Measurements from ENCODE around the gene DCLK2. TPM values are rescaled to one million over a fixed set of nuclear protein-coding genes. Genes with fewer than 3 reads are reported as not detected.

DCLK2 gene
- total and polyA plus RNA-seq, 2 donors from 2014 or later = 2.6 to 3.4 TPM

DNA sequence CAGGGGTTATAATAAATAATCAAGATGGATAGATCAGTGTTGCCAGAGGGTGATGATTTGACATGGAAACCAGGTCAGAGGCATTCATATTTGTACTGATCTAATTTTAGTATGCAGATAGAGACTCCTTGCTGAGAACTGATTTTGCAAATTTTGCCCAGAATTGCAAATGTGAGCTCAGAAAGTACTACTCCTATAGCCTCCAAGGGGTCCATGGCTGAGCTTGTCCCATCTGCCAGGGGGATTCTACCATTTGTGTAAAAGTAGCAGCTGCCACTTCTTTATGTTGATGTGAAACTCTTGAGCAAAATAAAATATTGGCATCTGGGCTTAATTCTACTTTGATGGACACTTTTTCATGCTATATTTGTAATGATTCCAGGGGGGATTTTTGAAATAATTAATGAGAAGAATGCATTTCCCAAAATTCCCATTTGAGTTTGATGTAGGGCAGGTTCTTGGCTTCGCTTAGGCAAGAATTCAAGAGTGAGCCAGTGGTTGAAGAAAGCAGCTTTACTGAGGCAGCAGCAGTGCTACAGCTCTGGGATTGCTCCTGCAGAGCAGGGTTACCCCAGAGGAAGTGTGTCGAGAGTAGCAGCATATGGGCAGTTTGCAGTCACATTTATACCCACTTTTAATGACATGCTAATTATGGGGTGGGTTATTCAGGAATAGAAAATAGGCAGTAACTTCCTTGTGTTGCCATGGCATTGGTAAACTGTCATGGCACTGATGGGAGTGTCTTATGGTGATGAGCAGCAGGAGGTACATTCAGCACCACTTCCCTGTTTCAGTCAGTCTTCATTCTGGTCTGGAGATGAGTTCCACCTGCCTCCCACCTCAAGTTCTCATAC lies 38.7 kb upstream of the DCLK2 start:
- Histone ChIP-seq H3K27ac (ENCODE audit: low read depth in 2 of 2, low read length in 2 of 2) (no peak overlapping the region), H3K9ac (ENCODE audit: low read length in 3 of 3) (no peak overlapping the region), H3K9me3 (ENCODE audit: control insufficient read depth in 2 of 3, insufficient read depth in 1 of 3, low read length in 3 of 3) (no peaks in the 10 kb centered on the region), H3K4me3 (ENCODE audit: low read length in 3 of 3) (no peak overlapping the region), H3K36me3 (ENCODE audit: control insufficient read depth in 2 of 3, insufficient read depth in 3 of 3, low read length in 3 of 3) (no peaks in the 10 kb centered on the region), H3K27me3 (ENCODE audit: control insufficient read depth, insufficient read depth, low read length) (no peaks in the 10 kb centered on the region), H3K4me1 (ENCODE audit: control insufficient read depth in 2 of 3, insufficient read depth in 2 of 3, low read depth in 1 of 3, low read length in 3 of 3) (peaks cover 0 to 2% (median 0%) of the 10 kb centered on the region in 3 donors)
- DNase-seq (peak in 1 of 5 donors; percentile 10), FAIRE-seq (no peak)
- TF ChIP-seq, protein P1, sequence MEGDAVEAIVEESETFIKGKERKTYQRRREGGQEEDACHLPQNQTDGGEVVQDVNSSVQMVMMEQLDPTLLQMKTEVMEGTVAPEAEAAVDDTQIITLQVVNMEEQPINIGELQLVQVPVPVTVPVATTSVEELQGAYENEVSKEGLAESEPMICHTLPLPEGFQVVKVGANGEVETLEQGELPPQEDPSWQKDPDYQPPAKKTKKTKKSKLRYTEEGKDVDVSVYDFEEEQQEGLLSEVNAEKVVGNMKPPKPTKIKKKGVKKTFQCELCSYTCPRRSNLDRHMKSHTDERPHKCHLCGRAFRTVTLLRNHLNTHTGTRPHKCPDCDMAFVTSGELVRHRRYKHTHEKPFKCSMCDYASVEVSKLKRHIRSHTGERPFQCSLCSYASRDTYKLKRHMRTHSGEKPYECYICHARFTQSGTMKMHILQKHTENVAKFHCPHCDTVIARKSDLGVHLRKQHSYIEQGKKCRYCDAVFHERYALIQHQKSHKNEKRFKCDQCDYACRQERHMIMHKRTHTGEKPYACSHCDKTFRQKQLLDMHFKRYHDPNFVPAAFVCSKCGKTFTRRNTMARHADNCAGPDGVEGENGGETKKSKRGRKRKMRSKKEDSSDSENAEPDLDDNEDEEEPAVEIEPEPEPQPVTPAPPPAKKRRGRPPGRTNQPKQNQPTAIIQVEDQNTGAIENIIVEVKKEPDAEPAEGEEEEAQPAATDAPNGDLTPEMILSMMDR (IDR thresholded peaks at IDR 0.05; ENCODE audit: borderline replicate concordance, extremely low read depth, insufficient read depth) = no peak
- intact Hi-C loops (cut with DNase I) = no loop called here

DNA sequence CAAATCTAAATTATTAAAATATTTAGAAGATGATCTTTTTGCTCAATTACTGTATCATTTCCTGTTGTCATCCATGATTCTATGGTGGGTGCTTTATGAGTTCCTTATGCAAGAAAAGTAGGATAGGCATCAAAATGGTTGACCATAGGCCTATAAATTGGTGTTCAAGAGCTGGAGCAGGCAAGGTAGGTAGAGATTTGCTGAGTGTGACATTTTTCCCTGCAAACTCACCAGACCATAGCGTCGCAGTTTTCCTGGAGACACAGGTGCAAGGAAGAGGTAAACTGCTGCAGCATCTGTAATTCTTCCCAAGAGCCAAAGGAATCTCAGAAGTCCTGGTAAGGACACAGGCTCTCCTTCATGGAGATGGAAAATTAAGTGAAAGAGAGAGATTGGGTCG lies 33.7 kb upstream of the DCLK2 start:
- FAIRE-seq (no peak), DNase-seq (no peak)
- intact Hi-C loops (cut with DNase I) = no loop called here
- H3K9ac ChIP-seq (ENCODE audit: low read length in 3 of 3) = no peak overlapping the region
- H3K4me3 ChIP-seq (ENCODE audit: low read length in 3 of 3) = no peak overlapping the region
- H3K27me3 ChIP-seq (ENCODE audit: control insufficient read depth, insufficient read depth, low read length) = no peaks in the 10 kb centered on the region
- H3K27ac ChIP-seq (ENCODE audit: low read depth in 2 of 2, low read length in 2 of 2) = no peak overlapping the region
- H3K4me1 ChIP-seq (ENCODE audit: control insufficient read depth in 2 of 3, insufficient read depth in 2 of 3, low read depth in 1 of 3, low read length in 3 of 3) = peaks cover 0 to 2% (median 0%) of the 10 kb centered on the region in 3 donors
- TF ChIP-seq, protein P1 (IDR thresholded peaks at IDR 0.05; ENCODE audit: borderline replicate concordance, extremely low read depth, insufficient read depth) = no peak
- no peaks in the 10 kb centered on the region for H3K9me3 ChIP-seq (ENCODE audit: control insufficient read depth in 2 of 3, insufficient read depth in 1 of 3, low read length in 3 of 3)
- no peaks in the 10 kb centered on the region for H3K36me3 ChIP-seq (ENCODE audit: control insufficient read depth in 2 of 3, insufficient read depth in 3 of 3, low read length in 3 of 3)

DNA sequence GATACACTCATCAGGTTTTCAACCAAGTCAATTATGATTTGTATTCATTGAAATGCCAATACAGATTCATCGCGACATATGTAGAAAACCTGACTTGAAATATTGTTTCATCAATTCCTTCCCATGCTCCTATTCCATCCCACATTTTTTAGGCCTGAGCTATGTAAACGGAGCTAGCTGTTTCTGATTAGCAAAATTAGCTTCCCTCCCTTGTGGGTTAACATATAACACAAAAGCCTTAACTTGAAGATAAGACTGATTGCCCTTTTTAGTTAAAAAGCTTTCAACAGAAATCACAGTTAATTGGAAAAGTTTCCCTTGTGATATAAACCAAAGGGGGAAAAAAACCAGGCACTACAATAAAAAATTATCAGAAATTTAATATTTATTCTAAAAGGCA lies 32.8 kb upstream of the DCLK2 start:
- H3K36me3 ChIP-seq (ENCODE audit: control insufficient read depth in 2 of 3, insufficient read depth in 3 of 3, low read length in 3 of 3) = no peaks in the 10 kb centered on the region
- no peak overlapping the region for H3K4me3 ChIP-seq (ENCODE audit: low read length in 3 of 3)
- FAIRE-seq (no peak), DNase-seq (no peak)
- intact Hi-C loops (cut with DNase I) = no loop called here
- H3K9me3 ChIP-seq (ENCODE audit: control insufficient read depth in 2 of 3, insufficient read depth in 1 of 3, low read length in 3 of 3) = no peaks in the 10 kb centered on the region
- TF ChIP-seq, protein P1 (IDR thresholded peaks at IDR 0.05; ENCODE audit: borderline replicate concordance, extremely low read depth, insufficient read depth) = no peak
- H3K27me3 ChIP-seq (ENCODE audit: control insufficient read depth, insufficient read depth, low read length) = no peaks in the 10 kb centered on the region
- no peaks in the 10 kb centered on the region for H3K4me1 ChIP-seq (ENCODE audit: control insufficient read depth in 2 of 3, insufficient read depth in 2 of 3, low read depth in 1 of 3, low read length in 3 of 3)
- no peak overlapping the region for H3K9ac ChIP-seq (ENCODE audit: low read length in 3 of 3)
- no peak overlapping the region for H3K27ac ChIP-seq (ENCODE audit: low read depth in 2 of 2, low read length in 2 of 2)
